ENCODE results near the gene IFI30.

The IFI30 gene

DNA sequence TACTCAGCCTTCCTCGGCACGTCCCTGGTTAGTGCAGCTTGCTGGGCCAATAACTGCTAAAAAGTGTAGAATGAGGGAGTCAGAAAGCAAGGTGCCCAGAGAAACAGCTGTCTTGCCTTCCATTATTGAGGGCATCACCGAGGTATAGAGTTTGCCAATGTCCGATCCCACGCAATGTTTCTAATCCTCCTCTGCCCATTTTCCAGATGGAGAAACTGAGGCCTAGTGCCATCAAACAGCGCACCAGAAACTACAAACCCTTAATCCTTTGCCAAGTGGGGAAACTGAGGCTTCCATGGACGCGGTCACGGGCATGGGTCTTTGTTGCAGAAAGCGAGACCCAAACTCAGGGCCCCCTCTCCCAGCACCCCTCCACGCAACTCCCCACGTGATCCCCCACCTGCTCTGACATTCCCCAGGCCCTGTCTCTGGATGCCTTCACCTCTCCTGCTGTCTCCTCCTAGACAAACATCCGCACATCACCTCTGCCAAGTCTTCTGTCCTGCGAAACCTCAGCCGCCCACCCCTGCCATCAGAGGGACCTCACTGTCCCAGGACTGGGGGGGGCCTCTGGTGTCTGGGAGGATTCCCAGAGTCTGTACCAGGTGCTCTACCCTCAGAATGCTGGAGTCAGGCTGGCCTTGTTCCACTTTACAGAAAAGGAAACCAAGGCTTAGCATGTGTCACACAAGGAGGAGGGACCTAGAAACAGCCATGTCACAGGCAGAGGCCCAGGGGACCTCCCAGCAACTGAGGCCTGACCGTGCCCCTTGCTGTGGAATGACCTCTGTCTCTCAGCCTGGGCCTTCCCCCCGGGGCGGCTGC is 53.6 kb downstream of the IFI30 start:
- DNase-seq = no peak
